GM12878 (cell line): Measurements from ENCODE around the gene LDLRAD4. TPM values are rescaled to one million over a fixed set of nuclear protein-coding genes. Genes with fewer than 3 reads are reported as not detected.

Source experiments
- ATAC-seq: fragments of 200-7000 bp; cut with Tn5 transposase; 3 replicates; pipeline ENCODE4 v1.9.1; 2020; ENCODE audit warnings: mild to moderate bottlenecking, moderate library complexity
- BruUV-seq: library from RNA; stranded (reverse); fragments of 400-500 nt; replicated peaks from 2 replicates; lab custom pipeline; 2021; lab: Mats Ljungman, UMichigan
- CTCF ChIA-PET: fragments of 300-600 bp; sonication (Branson Sonifier 250); formaldehyde crosslinking; extraction: SDS; loops from one replicate; lab custom pipeline; 2021; ENCODE audit warnings: inconsistent platforms; lab: Yijun Ruan, JAX
- POLR2A ChIA-PET: fragments of 350-600 bp; formaldehyde crosslinking; extraction: SDS; loops from one replicate; lab custom pipeline; 2021; ENCODE audit warnings: inconsistent platforms; lab: Charles Lee
- RAD21 ChIA-PET: fragments of 300-600 bp; sonication (Branson Sonifier 250); formaldehyde crosslinking; loops from one replicate; lab custom pipeline; 2023; ENCODE audit warnings: antibody characterized with exemption; ENCODE audit not compliant: unreplicated experiment; lab: Charles Lee
- SMC1A ChIA-PET: fragments of 300-600 bp; sonication (Branson Sonifier 250); formaldehyde crosslinking; loops from one replicate; lab custom pipeline; 2023; ENCODE audit not compliant: unreplicated experiment, uncharacterized antibody; lab: Charles Lee
- DNase-seq: peaks from one replicate; pipeline ENCODE4 v3.0.0-alpha.2; 2011; ENCODE audit warnings: low read depth, low spot score
- FAIRE-seq: peaks from 3 replicates; lab custom pipeline; 2011; peaks lifted over from hg19 to GRCh38; lab: Jason Lieb, UNC
- H2AFZ ChIP-seq: 2 replicates; pipeline ENCODE4 v1.6.0; 2011; ENCODE audit warnings: low read depth, low read length, control low read depth; ENCODE audit not compliant: control insufficient read depth
- H3K27ac ChIP-seq: 2 replicates; pipeline ENCODE4 v1.5.1; 2011; ENCODE audit warnings: control low read depth; ENCODE audit not compliant: control insufficient read depth, insufficient read depth
- H3K27me3 ChIP-seq, 2 experiments: replicated peaks in 1 of 2; 2 replicates each; pipeline versions ENCODE4 v1.6.0 to v1.6.1; 2011; ENCODE audit warnings: low read length in 1 of 2; ENCODE audit not compliant: control insufficient read depth in 2 of 2, insufficient read depth in 2 of 2
- H3K36me3 ChIP-seq, 2 experiments: 2 replicates each; pipeline ENCODE4 v1.5.1; 2011; ENCODE audit warnings: low read length in 1 of 2; ENCODE audit not compliant: control insufficient read depth in 2 of 2, insufficient read depth in 2 of 2
- H3K4me1 ChIP-seq: 2 replicates; pipeline ENCODE4 v1.6.1; 2011; ENCODE audit warnings: mild to moderate bottlenecking, low read length, moderate library complexity, mixed read lengths; ENCODE audit not compliant: control insufficient read depth, insufficient read depth
- H3K4me2 ChIP-seq: 2 replicates; pipeline ENCODE4 v1.6.0; 2011; ENCODE audit warnings: control low read depth; ENCODE audit not compliant: control insufficient read depth, insufficient read depth
- H3K4me3 ChIP-seq: fragments of 200-600 bp; sonication (generic); 2 replicates; pipeline ENCODE4 v1.5.1; 2016
- H3K79me2 ChIP-seq: 2 replicates; pipeline ENCODE4 v1.6.0; 2011; ENCODE audit warnings: low read length; ENCODE audit not compliant: control insufficient read depth, insufficient read depth
- H3K9ac ChIP-seq: 2 replicates; pipeline ENCODE4 v1.8.0; 2011; ENCODE audit warnings: low read length, control low read depth, mixed read lengths; ENCODE audit not compliant: control insufficient read depth, insufficient read depth
- H3K9me3 ChIP-seq: replicated peaks from 3 replicates; pipeline ENCODE4 v1.5.1; 2011; ENCODE audit warnings: mild to moderate bottlenecking, low read length; ENCODE audit not compliant: control insufficient read depth, insufficient read depth
- H4K20me1 ChIP-seq: 2 replicates; pipeline ENCODE4 v1.6.0; 2011; ENCODE audit not compliant: control insufficient read depth, insufficient read depth
- BACH1 ChIP-seq: fragments of 450-650 bp; IDR thresholded peaks from 2 replicates; pipeline ENCODE4 v1.6.1; 2017; ENCODE audit warnings: mild to moderate bottlenecking, borderline replicate concordance
- FOS ChIP-seq: IDR thresholded peaks from 3 replicates; pipeline ENCODE4 v1.6.1; 2011; ENCODE audit warnings: borderline replicate concordance; ENCODE audit not compliant: insufficient read length; ENCODE audit errors: extremely low read depth
- HCFC1 ChIP-seq: fragments of 150-350 bp; IDR thresholded peaks from 2 replicates; pipeline ENCODE4 v1.6.1; 2014; ENCODE audit warnings: low read length
- HDAC2 ChIP-seq: fragments of 200-600 bp; sonication (generic); IDR thresholded peaks from 2 replicates; pipeline ENCODE4 v1.6.1; 2017
- MAX ChIP-seq: IDR thresholded peaks from 2 replicates; pipeline ENCODE4 v1.6.1; 2012; ENCODE audit warnings: low read depth, low read length, improper control_type of control experiment
- NFXL1 ChIP-seq: fragments of 450-650 bp; IDR thresholded peaks from 2 replicates; pipeline ENCODE4 v1.6.1; 2017; ENCODE audit warnings: antibody characterized with exemption, mild to moderate bottlenecking, borderline replicate concordance
- PBX3 ChIP-seq: IDR thresholded peaks from 2 replicates; pipeline ENCODE4 v1.6.1; 2011; ENCODE audit warnings: mild to moderate bottlenecking, low read depth, low read length, moderate library complexity; ENCODE audit not compliant: insufficient replicate concordance
- POLR2AphosphoS2 ChIP-seq: IDR thresholded peaks from 2 replicates; pipeline ENCODE4 v1.6.1; 2011; ENCODE audit warnings: low read depth, mild to moderate bottlenecking, low read length, improper control_type of control experiment, moderate library complexity
- POLR2AphosphoS5 ChIP-seq: IDR thresholded peaks from 2 replicates; pipeline ENCODE4 v1.6.1; 2011; ENCODE audit warnings: mild to moderate bottlenecking, low read length, inconsistent platforms
- RAD51 ChIP-seq: fragments of 450-650 bp; IDR thresholded peaks from 2 replicates; pipeline ENCODE4 v1.6.1; 2016; ENCODE audit warnings: moderate library complexity, mild to moderate bottlenecking, inconsistent platforms
- ZBTB40 ChIP-seq: fragments of 450-650 bp; IDR thresholded peaks from 2 replicates; pipeline ENCODE4 v1.6.1; 2016; ENCODE audit warnings: mild to moderate bottlenecking, moderate library complexity, borderline replicate concordance
- ZNF207 ChIP-seq: fragments of 450-650 bp; IDR thresholded peaks from 2 replicates; pipeline ENCODE4 v1.6.1; 2014; ENCODE audit warnings: antibody characterized with exemption, mild to moderate bottlenecking, borderline replicate concordance
- ZNF384 ChIP-seq: IDR thresholded peaks from 2 replicates; pipeline ENCODE4 v1.6.1; 2012; ENCODE audit warnings: low read depth, mild to moderate bottlenecking, low read length, improper control_type of control experiment, borderline replicate concordance
- ZNF622 ChIP-seq: fragments of 450-650 bp; IDR thresholded peaks from 2 replicates; pipeline ENCODE4 v1.6.1; 2017; ENCODE audit warnings: mild to moderate bottlenecking, inconsistent platforms
- WGBS: methylation state at CpG from one replicate; pipeline ENCODE4 v1.1.6; 2016; ENCODE audit warnings: low lambda C conversion rate; ENCODE audit not compliant: insufficient replicate concordance, insufficient coverage; ENCODE audit errors: missing lambda C conversion rate; 5-methylcytosine and 5-hydroxymethylcytosine counted together
- in situ Hi-C: fragments of 300-500 bp; cut with MboI; formaldehyde crosslinking; loops from 9 replicates; pipeline ENCODE4 v1.14.3; 2018; ENCODE audit warnings: mixed read lengths
- intact Hi-C: fragments of 100-400 bp; cut with micrococcal nuclease; formaldehyde crosslinking; loops from one replicate; pipeline ENCODE4 v1.14.2; 2022; ENCODE audit not compliant: unreplicated experiment
- polyA plus RNA-seq, 11 experiments: library from polyadenylated mRNA; depleted of rRNA in 4 of 11; unstranded in 6 of 11; stranded (reverse) in 5 of 11; fragments of >200 nt; fragmentation: Nextera tagmentation in 4 of 11; fragmentation: Illumina TruSeq in 1 of 11; extraction: Ambion mirVana in 4 of 11; extraction: Trizol in 1 of 11; gene quantifications; 1 replicate in 1 of 11; 2 replicates in 10 of 11; pipeline versions ENCODE4 v1.2.1 to v1.2.3, GENCODE V29; 2011 to 2016; ENCODE audit warnings: inconsistent platforms in 2 of 11, missing spikeins in 2 of 11, low read depth in 1 of 11
- total RNA-seq, 4 experiments: library from RNA; depleted of rRNA in 3 of 4; stranded (reverse); fragments of >200 nt in 3 of 4; fragmentation: Illumina TruSeq in 1 of 4; extraction: Trizol in 1 of 4; gene quantifications; 2 replicates each; pipeline versions ENCODE4 v1.2.1 to v1.2.3, GENCODE V29; 2013 to 2021
- TF ChIP-seq, protein P1 (sequence below): IDR thresholded peaks from 2 replicates; pipeline ENCODE4 v1.6.1; 2011; ENCODE audit warnings: low read depth, low read length, improper control_type of control experiment, borderline replicate concordance

Gene LDLRAD4
- total and polyA plus RNA-seq, 10 of the 15 experiments (the other 5 are each of a cell fraction or from before 2014, with no cell fraction given), result 2.7 to 16.8 (median 11.2) TPM

DNA sequence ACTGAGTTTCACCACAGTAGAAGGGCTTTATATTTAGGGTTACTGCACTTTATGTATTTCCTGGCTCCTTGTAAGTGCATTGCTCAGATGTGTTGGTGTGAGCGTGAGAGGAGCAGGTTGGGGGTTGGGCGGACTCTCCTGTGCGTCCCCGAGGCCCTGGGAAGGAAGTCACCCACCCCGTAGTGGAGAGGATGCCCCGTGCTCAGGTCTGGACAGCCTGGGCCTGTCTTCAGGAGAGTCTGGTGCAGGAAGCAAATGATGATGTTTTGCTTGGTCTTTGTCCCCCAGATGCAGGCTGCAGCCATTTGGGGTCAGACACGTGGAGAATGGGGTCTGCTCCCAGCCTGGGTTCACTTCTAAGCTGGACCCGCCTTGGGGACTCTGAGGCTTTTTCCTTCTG, 182.8 kb downstream of the LDLRAD4 start:
- no peak overlapping the region for H3K4me2 ChIP-seq
- RAD21 ChIA-PET, result no interaction called here
- H3K9ac ChIP-seq, result no peak overlapping the region
- no peaks in the 10 kb centered on the region; a peak in 2 of 4 replicates for H3K27me3 ChIP-seq
- no peaks in the 10 kb centered on the region for H3K4me1 ChIP-seq
- ATAC-seq (no peak), FAIRE-seq (no peak), DNase-seq (no peak)
- H2AFZ ChIP-seq, result no peak overlapping the region
- no peaks in the 10 kb centered on the region for H3K9me3 ChIP-seq
- H4K20me1 ChIP-seq, result no peaks in the 10 kb centered on the region
- H3K36me3 ChIP-seq, result no peaks in the 10 kb centered on the region
- SMC1A ChIA-PET, result no interaction called here
- CTCF ChIA-PET, result no interaction called here
- in situ Hi-C loops, result no loop called here
- 2% methylated on average over 8 of the region's 8 CpGs for WGBS
- intact Hi-C loops, result no loop called here
- H3K79me2 ChIP-seq, result no peaks in the 10 kb centered on the region
- H3K4me3 ChIP-seq, result no peak overlapping the region
- no TSS peak for BruUV-seq
- no peak for TF ChIP-seq NFXL1
- no peak for TF ChIP-seq RAD51
- no peak for TF ChIP-seq ZBTB40
- no peak for TF ChIP-seq POLR2AphosphoS2
- no peak for TF ChIP-seq POLR2AphosphoS5
- no peak for TF ChIP-seq ZNF207
- TF ChIP-seq MAX, result no peak
- no peak for TF ChIP-seq HDAC2
- no peak for TF ChIP-seq HCFC1
- TF ChIP-seq, protein P1, sequence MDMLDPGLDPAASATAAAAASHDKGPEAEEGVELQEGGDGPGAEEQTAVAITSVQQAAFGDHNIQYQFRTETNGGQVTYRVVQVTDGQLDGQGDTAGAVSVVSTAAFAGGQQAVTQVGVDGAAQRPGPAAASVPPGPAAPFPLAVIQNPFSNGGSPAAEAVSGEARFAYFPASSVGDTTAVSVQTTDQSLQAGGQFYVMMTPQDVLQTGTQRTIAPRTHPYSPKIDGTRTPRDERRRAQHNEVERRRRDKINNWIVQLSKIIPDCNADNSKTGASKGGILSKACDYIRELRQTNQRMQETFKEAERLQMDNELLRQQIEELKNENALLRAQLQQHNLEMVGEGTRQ, result no peak
- no peak for TF ChIP-seq BACH1
- TF ChIP-seq ZNF622, result no peak
- no peak for TF ChIP-seq PBX3
- TF ChIP-seq ZNF384, result no peak
- TF ChIP-seq FOS, result no peak
- H3K27ac ChIP-seq, result no peak overlapping the region
- POLR2A ChIA-PET, result no interaction called here
